SIG-M5 treated with dmso at 0.1 percent for 504 hours (cell line): ENCODE results near the gene RNF138.
"Not testable (repeated sequence)": the region's sequence is repeated elsewhere in the genome, so short reads cannot be mapped to it uniquely, and the experiment has no call there.

Experiments
- DNase-seq: peaks from one replicate; lab custom pipeline; 2025; ENCODE audit not compliant: unreplicated experiment; lab: John Stamatoyannopoulos, UW

Gene RNF138

DNA sequence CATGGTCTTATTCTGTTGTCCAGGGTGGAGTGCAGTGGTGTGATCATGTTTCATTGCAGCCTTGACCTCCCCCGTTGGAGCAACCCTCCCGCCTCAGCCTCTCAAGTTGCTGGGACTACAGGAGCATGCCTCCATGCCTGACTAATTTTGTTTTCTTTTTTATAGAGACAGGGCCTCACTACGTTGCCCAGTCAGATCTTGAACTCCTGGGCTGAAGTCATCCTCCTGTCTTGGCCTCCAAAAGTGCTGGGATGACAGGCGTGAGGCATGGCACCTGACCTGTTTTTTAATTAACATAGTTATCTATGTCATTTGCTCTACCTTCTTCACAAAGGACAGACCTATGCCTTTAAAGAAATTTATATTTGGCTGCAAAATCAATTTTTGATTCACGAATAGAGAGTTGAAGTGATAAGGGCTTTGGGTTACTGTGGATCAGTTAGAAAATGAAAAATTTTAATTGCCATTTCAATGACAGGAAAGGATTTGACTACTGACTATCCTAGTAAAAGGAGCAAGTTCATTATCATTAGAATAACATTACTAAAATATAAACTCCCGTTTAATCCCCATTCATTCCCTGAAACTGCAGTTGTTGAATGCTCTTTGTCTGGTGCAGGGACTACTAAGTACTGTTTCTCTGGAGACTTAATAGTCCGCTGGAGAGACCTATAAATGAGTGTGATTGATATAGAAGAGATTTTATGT, 3.7 kb downstream of the RNF138 start:
- DNase-seq, result no peak

DNA sequence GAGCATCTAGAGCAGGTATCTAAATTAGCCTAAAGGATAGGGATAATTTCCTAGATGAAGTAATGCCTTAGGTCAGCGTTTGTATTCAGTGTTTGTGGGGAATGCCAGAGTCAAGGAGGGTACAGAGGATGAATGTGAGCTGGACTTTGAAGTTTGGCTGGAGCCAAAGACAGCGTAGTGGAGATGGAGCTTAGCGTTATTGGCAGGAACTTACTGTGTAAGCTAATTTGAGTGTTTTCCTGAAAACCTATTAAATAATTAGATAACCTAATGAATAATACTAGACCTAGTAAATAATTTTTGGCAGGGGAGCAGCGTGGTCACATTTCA, 4.2 kb downstream of the RNF138 start:
- no peak for DNase-seq

DNA sequence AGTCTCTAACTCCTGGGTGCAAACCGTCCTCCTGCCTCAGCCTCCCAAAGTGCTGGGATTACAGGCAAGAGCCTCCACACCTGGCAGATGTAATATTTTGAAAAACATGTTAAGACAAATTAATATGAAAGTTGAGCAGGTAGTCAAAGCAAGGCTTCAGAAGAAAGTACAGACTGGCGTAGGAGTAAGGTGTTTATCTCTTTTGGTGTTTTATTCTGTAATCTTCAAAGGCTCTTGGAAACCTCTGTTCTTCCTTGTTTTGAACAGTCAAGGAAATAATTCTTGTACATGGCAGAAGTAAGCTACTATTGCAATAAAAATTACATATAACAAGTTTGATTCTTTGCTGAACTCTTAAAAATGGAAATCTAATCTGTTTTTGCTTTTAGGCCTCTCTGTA, 5.3 kb downstream of the RNF138 start:
- DNase-seq, result no peak

DNA sequence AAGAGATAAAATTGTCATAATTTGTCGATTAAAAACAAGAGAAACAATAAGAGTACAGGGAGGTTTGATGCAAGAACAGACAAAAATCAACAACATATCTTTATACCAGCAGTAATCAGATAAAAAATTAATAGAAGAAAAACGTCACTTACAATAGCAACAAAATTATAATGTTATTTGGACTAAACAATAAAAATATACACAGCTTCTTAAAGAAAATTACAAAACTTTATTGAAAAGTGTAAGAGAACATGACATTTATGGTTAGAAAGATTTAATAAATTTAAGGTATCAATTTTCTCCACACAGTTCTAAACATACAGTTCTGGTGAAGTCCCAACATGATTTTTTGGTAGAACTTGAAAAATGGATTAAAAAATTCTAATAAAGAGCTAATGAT, 12.8 kb downstream of the RNF138 start:
- DNase-seq, result no peak

DNA sequence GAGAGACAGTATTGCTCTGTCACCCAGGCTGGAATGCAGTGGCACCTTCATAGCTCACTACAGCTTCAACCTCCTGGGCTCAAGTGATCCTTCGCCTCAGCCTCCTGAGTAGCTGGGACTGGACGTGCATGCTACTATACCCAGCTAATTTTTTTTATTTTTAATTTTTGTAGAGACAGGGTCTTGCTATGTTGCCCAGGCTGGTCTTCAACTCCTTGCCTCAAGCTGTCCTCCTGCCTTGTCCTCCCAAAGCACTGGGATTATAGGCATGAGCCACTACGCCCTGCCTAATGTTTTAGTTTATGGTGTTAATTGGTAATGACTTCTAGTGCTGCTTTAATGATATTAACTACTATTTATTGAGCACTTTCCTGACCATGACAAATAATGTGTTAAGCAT, 18.3 kb downstream of the RNF138 start:
- no peak for DNase-seq

DNA sequence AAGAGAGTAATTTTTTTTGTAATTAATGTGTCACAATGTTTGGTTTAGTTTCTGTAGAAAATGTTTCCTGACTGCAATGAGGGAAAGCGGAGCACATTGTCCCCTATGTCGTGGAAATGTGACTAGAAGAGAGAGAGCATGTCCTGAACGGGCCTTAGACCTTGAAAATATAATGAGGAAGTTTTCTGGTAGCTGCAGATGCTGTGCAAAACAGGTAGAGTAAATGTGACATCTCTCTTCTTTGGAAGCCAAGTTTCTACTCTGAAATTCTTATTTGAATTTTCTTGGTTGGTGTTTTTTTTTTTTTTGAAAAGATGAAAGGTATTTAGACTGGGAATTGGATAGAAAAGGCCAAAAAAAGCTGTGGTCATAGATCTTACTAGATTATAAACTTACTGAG, 20.0 kb downstream of the RNF138 start:
- DNase-seq, result no peak

DNA sequence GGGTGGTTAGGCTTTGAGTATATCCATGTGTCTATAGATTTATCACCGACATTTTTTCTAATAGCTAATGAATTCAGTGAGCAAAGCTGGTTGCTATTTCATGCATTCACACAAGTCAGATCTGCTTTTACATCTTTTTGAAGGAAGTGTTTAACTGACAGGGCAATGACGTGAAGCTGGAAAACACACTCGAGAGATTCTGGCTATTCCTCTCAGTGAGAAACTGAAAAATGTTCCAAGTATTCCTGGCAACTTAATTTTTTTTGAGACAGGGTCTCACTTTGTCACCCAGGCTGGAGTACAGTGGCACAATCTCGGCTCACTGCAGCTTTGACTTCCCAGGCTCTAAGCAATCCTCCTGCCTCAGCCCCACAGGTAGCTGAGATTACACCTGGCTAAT, 21.2 kb downstream of the RNF138 start:
- DNase-seq, result no peak

DNA sequence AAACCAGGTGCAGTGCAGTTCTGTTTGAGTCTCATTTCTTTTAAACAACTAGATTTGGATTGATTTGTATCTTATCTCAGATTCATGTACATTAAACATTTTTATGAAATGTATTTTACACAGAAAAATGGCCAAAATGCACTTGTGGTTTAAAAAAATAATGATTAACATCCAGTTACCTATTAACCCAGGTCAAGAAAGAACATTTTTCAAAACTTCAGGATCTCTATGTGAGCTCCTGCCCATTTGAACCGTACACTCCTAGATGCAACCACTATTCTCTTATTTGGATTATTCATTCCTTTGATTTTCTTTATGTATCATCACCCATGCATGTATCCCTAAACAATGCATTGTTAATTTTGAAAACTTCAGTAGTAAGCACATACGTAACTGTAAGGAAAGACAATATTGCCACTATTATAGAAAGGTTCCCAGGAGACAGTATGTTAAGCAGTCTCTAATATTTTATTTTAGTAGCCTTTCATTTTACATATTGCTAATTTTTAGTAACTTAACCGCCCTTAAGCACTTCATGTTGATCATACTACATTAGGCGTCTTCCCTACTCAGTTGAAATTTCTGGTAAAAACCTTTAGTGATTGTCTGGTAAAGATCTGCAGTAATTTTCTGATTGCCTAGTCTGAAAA, 22.7 kb downstream of the RNF138 start:
- no peak for DNase-seq

DNA sequence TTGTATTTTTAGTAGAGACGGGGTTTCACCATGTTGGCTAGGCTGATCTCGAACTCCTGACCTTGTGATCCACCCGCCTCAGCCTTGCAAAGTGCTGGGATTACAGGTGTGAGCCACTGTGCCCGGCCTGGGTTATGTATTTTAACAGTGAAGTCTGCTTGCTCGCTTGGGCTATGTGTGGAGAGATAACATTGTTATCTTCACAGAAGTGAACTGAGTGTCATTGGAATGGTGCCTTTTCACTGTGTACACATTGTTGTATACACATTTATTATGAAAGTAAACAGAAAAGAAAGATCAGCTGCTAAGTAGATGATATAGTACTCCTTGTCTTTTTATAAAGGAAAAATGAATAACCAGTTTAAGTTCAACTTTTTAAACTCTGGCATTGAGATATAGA, 30.4 kb downstream of the RNF138 start:
- no peak for DNase-seq

DNA sequence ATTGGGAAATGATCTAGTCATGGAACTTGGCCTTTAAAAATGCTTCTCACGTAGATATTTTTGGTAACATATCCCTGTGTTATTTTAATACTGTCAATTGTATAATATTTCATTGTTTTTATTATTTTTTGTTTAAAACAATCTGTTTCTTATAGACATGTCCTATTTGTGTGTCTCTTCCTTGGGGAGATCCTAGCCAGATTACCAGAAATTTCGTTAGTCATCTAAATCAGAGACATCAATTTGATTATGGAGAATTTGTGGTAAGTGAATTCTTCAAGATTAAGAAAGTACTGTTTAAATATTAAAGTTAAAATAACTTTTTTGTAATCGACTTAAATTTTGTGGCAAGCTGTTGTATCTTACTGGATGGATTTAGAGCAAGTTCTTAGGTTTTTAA, 34.9 kb downstream of the RNF138 start:
- no peak for DNase-seq

DNA sequence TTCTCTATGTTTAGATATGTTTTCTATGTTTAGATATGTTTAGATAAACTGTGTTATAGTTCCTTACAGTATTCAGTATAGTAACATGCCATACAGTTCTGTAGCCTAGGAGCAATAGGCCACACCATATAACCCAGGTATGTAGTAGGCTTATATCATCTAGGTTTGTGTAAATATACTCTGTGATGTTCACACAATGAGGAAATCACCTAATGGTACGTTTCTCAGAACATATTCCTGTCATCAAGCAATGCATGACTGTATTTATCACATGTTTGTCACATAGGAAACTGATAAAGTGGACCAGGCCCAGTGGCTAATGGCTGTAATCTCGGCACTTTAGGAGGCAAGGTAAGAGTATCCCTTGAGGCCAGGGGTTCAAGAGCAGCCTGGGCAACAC, 44.0 kb downstream of the RNF138 start:
- DNase-seq, result no peak

DNA sequence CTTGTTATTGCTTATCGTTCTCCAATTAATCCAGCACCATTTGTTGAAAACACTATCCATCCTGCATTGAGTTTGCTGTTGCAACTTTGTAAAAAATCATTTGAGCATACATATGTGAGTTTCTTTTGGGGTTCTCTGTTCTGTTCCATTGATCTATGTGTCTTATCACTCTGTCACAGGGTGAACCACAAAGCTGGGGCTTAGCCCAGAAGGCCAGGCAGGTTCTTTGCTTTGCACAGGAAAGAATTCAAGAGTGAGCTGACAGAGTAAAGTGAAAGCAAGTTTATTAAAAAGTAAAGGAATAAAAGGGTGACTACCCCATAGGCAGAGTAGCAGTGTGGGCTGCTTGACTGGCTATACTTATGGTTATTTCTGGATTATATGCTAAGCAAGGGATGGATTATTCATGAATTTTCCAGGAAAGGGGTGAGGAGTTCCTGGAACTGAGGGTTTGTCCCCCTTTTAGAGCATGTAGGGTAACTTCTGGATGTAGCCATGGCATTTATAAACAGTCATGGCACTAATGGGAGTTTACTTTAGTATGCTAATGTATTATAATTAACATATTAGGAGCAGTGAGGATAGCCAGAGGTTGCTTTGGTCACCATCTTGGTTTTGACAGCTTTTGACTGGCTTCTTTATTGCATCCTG, 46.8 kb downstream of the RNF138 start:
- DNase-seq, result no peak

DNA sequence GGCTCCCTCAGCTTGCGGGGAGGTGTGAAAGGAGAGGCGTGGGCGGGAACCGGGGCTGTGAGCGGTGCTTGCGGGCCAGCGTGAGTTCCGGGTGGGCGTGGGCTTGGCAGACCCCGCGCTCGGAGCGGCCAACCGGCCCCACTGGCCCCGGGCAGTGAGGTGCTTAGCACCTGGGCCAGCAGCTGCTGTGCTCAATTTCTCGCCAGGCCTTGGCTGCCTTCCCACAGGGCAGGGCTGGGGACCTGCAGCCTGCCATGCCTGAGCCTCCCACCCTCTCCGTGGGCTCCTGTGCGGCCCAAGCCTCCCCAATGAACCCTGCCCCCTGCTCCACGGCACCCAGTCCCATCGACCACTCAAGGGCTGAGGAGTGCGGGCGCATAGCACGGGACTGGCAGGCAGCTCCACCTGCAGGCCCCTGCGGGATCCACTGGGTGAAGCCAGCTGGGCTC, 48.2 kb downstream of the RNF138 start:
- no peak for DNase-seq

DNA sequence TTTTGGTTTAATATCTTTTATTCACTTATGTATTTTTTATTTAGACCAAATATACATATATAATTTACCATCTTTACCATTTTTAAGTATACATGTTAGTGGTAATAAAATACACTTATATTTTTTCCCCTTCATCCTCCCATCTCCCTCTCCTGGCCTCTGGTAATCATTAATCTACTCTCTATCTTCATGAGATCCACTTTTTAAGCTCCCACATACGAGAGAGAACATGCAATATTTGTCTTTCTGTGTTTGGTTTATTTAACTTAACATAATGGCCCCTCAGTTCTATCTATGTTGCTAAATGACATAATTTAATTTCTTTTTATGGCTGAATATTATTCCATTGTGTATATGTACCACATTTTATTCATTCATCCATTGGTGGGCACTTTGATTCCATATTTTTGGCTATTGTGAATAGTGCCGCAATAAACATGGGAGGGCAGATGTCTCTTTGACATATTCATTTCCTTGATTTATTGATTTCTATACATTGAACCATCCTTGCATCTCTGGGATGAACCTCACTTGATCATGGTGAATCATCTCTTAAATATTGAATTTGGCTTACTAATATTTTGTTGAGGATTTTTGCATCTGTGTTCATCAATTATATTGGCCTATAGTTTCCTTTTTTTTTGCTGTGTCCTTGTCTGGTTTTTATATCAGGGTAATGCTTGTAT, 56.7 kb downstream of the RNF138 start:
- DNase-seq, result no peak

DNA sequence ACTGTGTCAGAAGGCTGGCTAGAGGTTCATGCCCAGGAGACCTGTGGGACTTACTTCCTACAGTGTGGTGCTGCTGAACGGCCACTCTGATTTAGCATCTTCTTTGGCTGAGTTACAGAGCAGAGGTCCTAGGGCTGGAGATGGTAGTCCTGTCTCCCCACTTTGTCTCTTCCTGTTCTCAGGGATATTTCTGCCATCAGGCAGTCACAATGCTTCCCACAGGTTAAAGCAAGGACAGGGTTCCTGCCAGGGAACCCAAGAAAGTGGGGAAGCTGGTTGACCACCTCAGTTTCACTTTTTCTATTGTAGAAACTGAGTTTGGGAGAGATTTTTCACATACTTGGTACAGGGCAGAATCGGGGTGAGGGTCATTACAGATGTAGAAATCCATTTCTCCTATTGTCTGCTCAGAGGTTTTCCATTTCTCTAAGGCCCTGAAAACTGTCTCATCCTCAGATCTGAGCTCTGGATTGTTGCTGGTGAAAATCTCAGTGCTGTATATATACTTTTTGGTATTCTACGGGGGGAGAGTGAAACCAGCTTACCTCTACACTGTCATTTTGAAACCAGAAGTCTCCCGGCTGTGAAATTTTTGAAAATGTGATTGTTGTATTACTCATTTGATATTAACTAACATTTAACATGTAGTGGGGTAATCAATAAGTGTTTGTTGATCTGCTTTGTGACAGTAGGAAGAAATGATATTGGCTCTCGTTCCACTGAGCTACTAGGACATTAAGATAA, 61.2 kb downstream of the RNF138 start:
- DNase-seq, result no peak

DNA sequence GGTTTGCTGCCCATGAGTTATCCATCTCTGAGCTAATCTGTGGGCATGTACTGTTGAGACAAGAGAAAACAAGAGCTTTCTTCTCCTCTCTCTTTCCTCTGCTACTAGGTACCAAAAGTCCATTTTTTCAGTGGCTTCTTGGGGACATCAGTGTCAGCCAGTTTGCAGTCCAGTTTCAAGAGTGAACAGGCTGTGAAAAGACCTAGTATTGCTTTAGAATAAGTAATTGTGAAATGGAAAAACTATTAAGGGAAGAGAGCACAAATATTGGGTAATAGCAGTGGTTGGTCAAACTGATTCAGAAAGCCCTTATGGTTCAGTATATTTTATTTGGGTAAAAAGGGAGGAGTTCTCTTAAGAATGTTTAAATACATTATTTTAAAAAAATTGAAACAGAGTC, 65.2 kb downstream of the RNF138 start:
- peak; percentile 59 for DNase-seq

DNA sequence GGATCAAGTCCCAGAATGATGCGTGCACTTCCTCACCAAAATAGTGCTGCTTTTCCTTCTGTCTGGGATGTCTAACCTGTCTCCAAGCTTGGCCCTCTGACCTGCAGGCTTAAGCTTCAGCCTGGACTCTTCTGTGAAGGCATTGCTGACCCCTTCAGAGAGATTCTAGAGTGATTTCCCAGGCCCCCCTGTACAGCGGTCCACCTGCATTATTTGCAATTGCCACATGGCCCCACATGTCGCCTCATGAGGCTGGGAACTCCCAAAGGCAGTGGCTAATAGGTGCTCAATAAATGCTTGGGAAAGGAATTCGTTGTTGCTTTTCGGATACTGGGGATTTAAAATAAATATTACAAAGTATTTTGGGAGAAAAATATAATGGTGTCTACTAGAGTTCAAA, 65.9 kb downstream of the RNF138 start:
- no peak for DNase-seq

DNA sequence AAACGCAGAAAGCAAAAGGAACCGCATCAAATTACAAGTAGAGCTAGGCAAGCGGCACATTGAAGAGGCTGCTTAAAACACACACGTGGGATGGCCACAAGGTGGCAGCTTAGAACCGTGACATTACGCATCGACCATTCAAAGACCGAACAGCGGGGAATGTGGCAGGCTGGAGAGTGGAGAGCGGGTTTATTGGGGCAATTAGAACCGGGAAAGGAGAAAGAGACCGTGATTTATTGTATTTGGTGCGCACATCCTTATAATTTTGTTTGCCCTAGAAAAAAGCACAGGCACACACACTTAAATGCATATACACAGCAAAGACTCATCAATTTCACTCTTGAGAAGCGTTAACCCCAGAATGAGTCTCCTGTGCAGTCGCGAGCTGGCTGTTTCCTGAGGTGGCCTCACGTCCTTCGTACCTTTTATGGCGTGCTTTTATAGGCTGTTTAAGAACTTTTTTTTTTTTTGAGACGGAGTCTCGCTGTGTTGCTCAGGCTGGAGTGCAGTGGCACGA, 66.5 kb downstream of the RNF138 start:
- peak; percentile 76 for DNase-seq

DNA sequence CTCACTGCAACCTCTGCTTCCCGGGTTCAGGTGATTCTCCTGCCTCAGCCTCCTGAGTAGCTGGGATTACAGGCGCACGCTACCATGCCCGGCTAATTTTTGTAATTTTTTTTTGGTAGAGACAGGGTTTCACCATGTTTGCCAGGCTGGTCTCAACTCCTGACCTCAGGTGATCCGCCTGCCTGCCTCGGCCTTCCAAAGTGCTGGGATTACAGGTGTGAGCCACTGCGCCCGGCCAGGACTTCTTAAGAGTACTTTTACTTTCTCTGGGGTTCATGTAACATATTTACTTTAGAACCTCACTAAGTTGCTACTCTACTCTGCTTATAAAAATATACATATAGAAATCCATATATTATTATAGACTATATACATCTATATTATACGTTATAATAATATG, 67.0 kb downstream of the RNF138 start:
- DNase-seq, result not testable (repeated sequence)

DNA sequence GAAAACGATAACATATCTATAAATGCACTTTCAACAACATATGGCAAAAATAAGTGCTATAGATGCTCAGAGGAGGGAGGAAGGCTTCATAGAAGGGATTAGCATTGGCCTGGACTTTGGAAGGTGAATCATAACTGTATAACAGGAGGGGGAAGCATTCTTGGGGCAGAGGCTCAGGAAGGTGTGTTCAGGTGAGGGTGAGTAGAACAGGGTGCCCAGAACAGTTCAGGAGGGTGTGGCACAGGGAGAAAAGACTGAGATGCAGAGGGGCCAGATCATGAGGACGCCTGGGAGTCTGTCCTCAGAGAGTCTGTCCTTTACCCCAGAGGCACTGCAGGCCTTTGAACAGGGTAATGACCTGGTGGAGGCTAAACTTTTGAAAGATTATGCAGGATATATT, 68.9 kb downstream of the RNF138 start:
- DNase-seq, result no peak
